CD4-positive, alpha-beta T cell treated with Interleukin-17A for 4 hours (primary cell): ENCODE results near the gene SUDS3.

ENCODE experiments used
- DNase-seq: peaks from one replicate; pipeline ENCODE4 v3.0.0-alpha.2; 2020; ENCODE audit warnings: mixed read lengths

Gene SUDS3

DNA sequence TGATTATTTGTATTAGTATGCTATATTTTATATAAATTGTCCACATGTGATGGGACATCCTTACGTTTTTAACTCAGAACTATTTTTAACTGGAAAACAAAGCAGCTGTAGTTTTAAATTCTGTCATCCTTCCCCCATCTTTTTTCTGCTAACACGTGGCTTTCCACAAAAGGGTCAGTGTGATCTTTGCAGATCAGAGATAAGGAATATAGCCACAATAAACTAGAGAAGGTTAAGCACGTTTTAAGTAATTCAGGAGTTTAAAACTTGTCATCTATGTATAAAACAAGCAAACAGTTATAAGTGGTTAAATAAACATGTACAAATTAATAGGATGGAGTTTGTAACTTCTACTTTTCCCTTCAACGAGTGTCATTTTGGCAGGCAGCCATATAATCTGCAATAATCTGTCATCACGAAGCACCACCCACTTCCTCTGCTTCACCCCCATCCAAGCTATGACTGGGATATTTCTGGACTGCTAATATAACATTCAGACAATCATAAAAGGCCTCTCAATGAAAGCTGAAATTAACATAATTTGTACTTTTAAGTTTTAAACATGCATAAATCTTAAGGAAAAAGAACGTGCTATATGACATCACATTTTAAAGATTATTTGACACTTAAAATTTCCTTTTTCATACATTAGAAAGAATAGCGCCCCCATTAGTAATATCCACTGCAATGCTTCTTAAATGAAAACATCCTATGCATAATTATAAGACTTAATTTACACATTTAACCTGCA is 18.9 kb upstream of the SUDS3 start:
- peak; percentile 67 for DNase-seq

DNA sequence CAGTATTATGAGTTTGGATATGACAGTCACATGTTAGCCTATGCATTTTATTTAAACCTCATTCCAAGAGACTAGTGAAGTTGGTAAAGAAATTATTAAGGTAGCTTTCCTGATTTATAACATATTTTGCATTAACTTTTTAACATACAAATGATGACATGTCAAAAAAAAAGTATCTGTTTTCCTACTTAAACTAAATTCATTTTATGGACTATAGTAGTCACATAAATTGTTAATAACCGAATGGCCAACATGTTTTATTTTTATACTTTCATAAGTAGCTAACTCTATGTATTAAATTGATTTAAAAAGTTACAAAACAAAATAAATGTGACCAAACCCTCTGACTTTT is 18.4 kb upstream of the SUDS3 start:
- no peak for DNase-seq

DNA sequence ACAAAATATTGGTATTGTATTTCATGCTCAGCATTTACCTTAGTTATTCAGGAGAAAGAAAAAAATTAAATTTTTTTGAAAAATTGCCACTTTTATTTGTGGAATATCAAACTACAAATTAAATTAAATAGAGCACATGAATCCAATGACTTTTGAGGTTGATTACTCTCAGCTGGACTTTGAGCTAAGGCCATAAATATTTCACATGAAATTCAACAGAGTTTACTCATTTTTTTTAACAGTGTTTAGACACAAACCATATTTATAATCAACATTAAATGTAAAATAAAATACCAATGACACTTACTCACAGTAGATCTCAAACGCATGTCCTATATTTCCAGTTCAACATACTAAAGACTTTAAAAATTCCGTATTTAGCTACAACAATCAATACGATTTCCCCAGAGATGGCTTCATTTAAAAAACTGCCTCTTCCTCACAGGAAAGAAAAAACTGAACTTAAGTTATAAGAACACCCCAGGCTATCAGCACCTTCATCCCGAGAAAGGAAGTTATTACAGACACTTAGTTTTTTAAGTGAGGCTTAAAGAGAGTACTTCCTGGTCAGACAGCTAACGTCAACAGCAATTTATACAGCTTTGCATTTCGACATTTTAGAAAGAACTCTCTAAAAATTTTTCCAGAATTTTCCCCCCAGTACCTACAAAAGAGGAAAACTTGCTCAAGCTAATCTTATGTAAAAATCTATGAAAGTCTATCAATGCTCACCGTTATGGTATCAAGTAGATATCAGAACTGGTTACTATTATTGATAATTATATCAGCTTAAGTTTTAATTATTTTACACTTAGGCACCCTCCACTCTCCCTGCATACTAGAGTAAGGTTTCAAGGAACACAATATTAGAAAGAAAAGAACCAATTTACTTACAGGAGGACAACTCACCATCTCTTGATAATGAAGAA is 17.5 kb upstream of the SUDS3 start:
- DNase-seq, result no peak

DNA sequence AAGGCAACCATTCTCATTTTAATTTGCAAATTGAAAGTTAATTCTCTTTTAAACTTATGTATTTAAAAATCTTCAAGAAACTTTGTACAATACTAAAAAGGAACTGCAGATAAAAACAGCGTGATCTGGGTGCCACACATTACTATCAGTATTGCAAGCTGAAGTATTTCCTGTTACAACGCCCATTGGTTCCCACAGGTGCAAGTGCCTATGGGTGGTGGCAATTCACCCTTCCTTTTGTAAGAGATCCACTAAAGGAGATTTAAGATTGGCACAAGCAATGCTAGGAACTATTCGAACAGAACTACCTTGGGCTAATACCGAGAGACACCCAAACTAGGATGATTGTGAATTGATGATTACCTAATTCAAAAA is 16.8 kb upstream of the SUDS3 start:
- peak; percentile 50 for DNase-seq

DNA sequence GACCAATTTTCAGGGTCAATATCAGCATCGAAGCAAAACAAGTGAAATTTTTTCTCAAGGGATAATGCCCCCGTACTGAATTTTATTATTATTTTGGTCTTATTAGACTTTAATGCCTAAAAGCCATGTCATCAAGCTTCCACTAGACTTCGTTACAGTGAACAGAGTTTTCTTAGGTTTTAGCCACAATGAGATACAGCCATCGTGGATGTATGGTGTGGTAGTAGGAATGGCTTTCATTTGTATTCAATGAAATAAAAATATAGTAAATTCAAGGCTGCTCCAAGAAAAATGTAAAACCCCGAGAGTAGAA is 15.3 kb upstream of the SUDS3 start:
- no peak for DNase-seq

DNA sequence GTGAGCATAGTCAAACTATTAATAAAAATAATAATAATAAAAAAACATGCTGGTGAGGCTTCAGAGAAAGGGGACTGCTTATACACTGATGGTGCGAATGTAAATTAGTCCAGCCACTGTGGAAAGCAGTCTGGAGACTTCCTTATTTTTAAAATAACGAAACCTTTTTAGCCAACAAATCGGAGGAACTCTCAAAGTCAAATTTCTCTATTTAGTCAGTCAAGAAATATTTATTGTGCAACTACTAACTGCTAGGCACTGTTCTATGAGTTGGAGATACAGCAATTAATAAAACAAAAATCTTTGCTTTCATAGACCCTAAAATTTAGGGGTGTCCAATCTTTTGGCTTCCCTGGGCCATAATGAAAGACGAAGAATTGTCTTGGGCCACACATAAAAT is 14.5 kb upstream of the SUDS3 start:
- DNase-seq, result no peak

DNA sequence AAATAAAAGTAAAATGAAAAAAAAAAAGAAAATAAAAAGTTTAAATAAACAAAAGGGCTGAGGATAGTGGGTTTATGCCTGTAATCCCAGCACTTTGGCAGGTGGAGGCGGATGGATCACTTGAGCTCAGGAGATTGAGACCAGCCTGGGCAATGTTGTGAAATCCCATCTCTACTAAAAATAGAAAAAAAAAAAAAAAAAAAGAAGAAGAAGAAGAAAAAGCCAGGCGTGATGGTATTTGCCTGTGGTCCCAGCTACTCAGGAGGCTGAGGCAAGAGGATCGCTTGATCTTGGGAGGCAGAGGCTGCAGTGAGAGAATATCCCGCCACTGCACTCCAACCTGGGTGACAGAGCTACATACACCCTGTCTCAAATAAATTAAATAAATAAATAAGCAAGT is 7.5 kb upstream of the SUDS3 start:
- DNase-seq, result no peak

DNA sequence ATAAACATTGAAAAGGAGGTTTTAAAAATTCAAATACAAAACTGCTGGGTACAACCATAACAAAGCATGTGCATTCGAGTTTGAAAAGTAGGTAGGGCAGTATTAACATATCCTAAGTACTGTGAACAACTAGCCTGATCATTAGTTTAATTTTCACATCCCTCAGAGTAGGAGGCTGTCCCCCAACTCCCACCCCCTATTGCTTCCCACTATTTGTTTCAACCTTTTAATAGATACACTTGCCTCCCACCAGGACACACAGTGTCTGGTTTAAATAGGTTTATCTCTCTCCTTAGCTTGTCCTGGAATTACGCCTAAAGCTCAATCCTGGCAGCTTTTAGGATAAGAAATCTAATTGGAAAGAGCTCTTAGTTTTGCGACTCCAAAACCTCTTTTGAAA is 5.8 kb upstream of the SUDS3 start:
- no peak for DNase-seq

DNA sequence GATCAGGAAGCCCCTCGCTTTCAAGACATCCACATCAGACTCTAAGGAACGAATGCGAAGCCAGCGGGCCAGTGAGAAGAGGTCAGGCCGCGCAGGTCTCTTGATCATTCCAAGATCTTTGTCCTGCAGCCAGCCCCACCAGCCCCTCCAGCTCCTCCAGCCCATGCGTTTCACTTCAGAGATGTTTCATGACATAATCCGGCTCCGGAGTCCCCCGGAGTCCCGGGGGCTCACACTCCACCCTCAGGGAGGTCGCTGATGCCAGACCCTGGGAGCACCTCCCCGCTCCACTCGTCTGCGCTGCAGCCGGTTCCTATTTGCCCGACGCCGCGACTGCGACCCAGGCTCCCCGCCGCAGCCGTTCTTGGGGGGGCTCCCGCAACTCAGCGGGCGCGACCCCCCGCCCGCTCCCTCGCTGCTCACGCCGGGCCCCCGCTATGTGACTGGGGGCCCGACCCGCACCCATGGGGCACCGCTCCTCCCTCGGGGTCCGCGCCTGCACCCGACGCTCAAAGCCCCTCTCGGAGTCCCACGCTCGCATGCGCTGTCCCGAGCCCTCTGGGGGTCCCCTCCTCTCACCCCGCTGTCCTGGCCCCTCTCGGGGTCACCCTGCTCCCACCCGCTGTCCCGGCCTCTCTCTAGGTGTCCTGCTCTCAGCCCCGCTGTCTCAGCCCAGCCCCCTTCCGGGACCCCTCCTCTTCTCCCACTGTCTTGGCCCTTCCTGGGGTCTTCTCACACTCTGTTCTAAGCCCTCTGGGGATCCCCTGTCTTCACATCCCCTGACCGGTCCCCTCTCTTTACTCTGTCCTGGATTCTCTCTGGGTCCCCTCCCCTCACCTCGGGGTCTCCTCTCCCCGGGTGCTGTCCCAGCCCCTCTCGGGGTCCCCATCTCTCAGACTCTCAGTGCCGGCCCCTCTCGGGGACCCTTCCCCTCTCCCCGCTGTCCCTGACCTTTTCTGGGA is 4.8 kb upstream of the SUDS3 start:
- peak; percentile 17 for DNase-seq

DNA sequence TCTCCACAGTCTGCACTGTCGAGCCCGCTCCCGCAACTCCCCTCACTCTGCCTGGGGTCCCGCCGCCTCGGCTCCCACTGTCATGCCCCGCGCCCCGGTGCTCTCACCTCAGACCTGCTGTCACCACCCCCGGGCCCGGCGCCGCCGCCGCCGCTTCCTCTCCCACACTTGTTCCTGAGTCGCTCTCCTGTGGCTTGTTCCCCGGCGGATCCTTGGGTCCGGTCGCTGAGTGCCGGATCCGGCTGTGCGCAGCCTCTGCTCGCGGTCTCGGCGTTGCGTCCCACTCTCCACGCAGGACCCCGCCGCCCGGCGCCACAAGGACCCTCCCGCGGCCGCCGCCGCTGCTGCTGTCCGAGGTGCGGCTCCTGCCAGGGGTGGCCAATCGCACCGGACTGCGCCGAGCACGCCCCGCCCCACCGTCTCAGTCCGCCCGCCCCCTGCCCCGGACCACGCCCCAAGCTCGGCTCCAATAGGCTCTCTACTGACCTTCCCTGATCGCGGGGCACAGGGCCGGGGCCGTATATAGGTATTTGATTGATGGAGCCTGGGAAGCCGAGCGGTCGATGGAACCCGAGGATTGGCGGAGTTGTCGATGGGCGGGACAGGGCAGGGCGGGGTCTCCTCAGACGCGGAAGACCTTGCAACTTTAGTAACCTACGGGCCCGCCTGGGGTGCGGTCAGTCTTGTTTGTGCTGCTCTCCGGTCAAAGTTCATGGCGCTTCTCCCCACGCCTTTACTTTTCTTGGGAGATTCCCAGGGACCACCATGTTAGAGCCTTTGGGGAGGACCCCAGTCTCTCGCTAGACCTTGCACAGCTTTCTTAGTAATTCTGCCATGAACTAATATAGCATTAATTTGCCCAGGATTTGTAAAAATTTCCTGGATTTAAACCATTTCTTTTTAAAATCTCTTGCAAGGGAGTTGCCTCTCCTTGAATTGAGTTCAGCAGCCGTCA is 3.5 kb upstream of the SUDS3 start, which contains the start of gene TAOK3:
TAOK3 (minus strand) TSS at position 367 of the 955 bp plus-strand sequence. CDS start 117,340 bp downstream, outside the sequence.
- DNase-seq, result peak; percentile 98

DNA sequence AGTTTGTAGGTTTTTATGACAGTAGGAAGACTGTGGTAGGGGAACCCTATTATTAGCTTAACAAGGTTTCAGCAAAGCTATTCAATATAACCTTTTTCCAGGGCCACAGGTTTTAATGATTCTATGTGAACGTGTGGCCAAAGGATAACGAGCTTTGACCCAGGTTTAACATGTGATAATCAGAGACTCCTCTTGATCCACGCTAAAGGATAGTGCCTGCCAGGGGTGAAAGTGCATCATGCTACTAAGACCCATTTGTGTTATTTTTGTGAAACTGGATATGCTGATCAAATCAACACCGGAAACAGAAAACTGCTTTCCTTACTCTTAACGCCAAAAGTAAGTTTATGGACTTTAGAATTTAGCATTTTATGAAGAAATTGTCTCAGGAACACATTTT is 2.7 kb upstream of the SUDS3 start:
- DNase-seq, result no peak

DNA sequence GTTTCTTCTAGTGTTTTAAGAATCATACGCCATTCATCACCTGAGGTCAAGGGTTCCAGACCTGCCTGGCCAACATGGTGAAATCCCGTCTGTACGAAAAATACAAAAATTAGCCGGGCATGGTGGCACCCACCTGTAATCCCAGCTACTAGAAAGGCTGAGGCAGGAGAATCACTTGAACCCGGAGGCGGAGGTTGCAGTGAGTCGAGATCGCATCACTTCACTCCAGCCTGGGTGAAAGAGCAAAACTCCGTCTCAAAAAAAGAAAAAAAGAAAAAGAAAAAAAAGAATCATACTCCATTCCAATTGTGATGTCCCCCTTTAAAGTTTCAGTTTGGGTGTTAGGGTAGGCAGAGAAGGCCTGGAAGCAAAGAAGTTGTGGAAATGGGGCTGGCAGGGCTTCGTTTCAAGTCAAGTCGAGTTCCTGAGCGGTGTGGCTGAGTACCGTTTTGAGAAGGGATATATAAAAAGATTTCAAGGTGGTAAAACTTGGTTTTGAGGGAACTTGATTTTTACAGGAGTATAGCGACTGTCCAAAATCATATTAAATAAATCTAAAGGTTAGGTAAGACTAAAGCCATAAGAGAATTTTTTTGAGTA is 2.1 kb upstream of the SUDS3 start:
- DNase-seq, result no peak

DNA sequence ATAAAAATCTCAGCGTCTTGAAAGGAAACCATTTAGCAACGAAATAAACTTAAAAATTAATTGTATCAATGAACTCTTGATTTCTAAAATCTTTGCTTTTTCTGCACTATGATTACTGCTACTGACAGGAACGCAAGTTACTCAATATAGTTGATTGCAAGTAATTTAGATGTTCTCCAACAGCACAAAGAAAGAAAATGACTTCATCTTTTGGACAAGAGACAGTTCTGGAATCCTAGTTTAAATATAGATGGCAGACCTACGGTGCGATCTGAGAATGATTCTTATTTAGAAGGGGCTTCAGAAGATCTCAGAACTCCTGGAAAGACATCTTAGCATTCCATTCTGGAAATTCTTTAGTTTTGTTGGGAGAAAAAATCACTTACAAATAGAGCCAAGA is 1.4 kb upstream of the SUDS3 start:
- DNase-seq, result no peak

DNA sequence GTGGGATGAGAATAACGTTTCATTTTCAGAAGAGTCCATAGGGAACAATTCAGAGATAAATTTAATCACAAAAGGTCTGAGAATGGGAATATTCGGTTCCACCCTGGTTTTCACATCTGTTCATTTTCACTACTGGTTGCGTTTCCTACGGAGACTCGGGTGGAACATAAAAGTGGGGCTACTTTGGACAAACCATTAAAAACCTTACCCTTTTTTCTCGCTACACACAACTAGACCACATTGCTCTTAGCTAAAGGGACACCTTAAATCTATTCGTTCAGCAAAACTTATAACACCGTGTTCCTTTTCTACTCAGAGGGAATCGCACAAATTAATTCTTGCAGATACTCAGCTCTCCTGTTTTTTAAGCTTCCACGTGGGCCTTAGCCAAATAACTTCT is 1.0 kb upstream of the SUDS3 start:
- no peak for DNase-seq

DNA sequence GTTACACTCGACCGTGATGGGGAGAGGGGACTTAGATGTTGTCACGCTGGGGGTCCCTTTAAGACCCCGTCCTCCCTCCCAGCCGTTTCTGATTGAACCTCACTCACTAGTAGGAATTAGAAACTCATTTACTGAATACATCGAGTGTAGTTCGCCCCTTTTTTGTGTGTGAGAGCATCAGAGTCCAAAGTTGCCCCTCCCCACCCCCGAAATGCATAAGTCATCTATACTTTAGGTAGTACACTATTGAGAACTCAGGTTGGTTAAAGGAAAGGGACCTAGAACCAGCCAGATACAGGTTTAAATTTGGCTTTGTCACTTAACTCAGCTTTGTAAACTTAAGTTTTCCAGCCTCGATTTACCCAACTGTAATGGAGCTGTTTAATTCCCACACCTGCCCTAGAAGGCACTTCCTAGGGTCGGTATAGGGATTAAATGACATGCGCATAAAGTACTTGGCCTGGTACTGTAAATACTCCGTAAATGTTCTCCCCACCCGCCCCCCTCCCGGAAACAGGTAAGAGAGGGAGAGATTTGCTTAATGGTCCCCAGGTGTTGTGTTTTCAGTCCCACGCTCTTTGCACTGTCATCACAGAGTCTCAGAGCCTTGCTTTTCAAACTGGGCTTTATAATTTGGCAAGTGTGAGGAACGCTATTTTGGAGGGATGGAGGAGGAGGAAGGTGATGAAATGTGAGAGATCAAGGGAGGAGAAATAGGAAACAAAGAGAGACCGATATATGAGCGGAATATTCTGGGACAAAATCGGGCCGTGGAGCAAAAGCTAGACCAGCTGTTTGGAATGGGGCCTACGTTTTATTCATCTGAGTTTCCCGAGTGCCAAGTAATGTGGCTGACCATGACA is 897 bp downstream of the SUDS3 start:
- peak; percentile 13 for DNase-seq

DNA sequence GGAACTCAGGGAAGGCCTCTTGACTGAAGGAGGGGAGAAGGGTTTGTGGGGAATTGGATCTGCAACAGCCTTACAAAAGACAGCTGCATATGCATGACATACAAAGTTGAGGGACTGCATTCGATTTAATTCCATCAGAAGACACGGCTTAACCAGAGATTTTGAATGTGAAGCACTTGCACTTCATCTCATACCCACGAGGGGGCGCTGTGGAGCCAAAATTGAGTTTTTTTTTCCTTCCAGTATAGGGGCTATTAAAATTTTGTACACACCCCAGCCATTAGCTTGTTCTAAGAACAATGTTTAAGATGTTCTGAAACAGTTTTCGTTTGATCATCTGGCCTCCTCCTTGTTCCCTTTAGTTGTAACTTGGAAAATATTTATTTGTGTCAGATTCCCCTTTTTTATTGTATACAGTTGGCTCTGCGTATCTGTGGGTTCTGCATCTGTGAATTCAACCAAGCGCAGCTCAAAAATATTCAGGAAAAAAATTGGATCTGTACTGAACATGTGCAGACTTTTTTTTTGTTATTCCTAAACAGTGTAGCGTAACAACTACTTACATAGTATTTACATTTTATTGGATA is 1.6 kb downstream of the SUDS3 start:
- DNase-seq, result peak; percentile 80

DNA sequence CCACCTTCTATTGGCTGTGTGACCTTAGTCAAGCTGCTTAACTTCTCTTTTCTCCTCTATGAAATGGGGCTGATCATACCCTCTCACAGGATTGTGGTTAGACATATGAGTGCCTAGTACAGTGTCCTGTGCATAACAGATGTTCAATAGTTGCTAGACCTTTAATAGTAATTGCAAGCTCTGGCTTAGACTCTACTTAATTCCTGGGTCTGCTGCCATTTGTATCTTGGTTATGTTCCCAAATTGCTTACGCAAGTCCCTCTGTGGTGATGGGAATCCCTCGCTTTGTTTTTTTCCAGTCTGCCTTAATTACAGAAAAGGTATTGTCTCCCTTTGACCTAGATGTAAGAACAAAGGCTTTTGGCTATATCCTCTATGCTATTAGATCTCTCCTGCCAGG is 15.1 kb downstream of the SUDS3 start:
- no peak for DNase-seq

DNA sequence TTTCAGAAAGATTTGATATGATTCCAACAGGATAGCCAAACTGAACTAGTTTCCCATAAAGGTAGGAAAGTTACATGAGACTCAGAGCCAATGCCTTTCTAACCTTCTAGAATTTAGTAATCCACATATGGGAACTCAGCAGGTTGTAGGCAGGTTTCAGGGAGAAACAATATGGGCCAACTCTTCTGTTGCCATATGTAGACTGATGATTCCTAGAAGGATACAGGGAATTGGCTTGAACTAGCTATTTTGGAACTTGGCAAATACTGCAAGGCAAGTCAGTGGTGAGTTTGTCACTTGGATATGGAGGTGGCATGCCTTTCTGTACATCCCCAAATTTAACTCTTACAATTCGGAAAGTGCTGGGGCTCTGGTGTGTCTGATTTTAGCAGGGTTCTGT is 15.5 kb downstream of the SUDS3 start:
- no peak for DNase-seq

DNA sequence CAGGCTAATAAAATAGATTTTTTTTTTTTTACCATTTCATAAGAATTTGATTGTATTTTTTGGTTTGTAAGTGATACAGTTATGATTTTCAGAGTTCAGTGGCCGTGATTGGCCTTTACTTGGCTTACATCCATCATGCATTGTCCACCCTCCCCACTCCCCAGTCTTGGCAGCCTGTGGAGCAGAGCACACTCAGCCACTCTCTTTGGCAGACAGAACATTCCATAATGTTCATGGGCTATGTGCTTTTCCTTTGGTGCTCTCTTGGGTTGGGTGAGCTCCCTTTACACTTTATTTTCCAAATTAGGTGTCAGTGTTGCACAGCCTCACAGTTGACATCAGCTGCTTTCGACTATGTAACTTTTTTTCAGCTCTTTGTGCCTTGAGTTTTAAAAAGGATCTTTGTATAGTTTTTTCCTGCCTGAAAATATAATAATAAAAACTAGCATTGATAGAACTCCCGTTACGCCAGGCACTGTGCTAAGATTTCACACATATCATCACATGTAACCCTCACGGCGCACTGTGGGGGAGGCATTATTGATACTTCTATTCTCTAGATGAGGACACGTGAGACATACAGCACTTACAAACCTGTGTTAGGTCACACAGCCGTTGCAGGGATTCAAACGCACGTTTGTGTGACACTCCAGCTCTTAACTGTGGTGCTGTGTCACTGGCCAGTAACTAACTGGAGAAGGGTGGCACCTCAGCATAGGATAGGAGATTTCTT is 21.5 kb downstream of the SUDS3 start:
- DNase-seq, result no peak
